Large intestine (tissue), 3 donors: Measurements from ENCODE around the gene ZNF169. TPM values are rescaled to one million over a fixed set of nuclear protein-coding genes. Genes with fewer than 3 reads are reported as not detected.
A peak's percentile ranks its signal among the peaks of the same experiment; 100 is the strongest.
"Not testable (repeated sequence)": the region's sequence is repeated elsewhere in the genome, so short reads cannot be mapped to it uniquely, and the experiment has no call there.

ENCODE experiments used
- DNase-seq, 2 donors: peaks; one replicate each; pipeline versions ENCODE4 v3.0.0 to v3.0.0-alpha.2; 2013
- H3K27ac ChIP-seq: one replicate; pipeline ENCODE4 v1.5.1; 2013; ENCODE audit warnings: low read length
- H3K27me3 ChIP-seq: 2 replicates; pipeline ENCODE4 v1.6.1; 2013; ENCODE audit warnings: low read length; ENCODE audit not compliant: control insufficient read depth, insufficient read depth
- H3K36me3 ChIP-seq: 2 replicates; pipeline ENCODE4 v1.6.1; 2013; ENCODE audit warnings: low read length; ENCODE audit not compliant: control insufficient read depth, insufficient read depth
- H3K4me1 ChIP-seq: one replicate; pipeline ENCODE4 v1.6.1; 2013; ENCODE audit warnings: low read length; ENCODE audit not compliant: control insufficient read depth, insufficient read depth
- H3K4me3 ChIP-seq: one replicate; pipeline ENCODE4 v1.5.1; 2013; ENCODE audit warnings: low read length
- H3K9me3 ChIP-seq: one replicate; pipeline ENCODE4 v1.6.1; 2013; ENCODE audit warnings: mild to moderate bottlenecking, low read depth, low read length, moderate library complexity; ENCODE audit not compliant: control insufficient read depth
- WGBS: methylation state at CpG from one replicate; pipeline ENCODE4 v1.1.5; 2013; ENCODE audit warnings: low lambda C conversion rate; ENCODE audit not compliant: insufficient coverage; 5-methylcytosine and 5-hydroxymethylcytosine counted together
- polyA plus RNA-seq: library from polyadenylated mRNA; unstranded; fragments of 120-200 nt; gene quantifications from one replicate; pipeline ENCODE4 v1.2.1, GENCODE V29; 2013

The ZNF169 gene
- polyA plus RNA-seq, 1 donor, result 7.9 TPM

GRCh38 chr9:94286116-94286515 is 27.0 kb downstream of the ZNF169 start:
- no peak overlapping the region for H3K4me3 ChIP-seq
- no peaks in the 10 kb centered on the region for H3K27me3 ChIP-seq
- no peak for DNase-seq
- no CpG with 5 or more reads among the region's 3 CpGs for WGBS
- no peaks in the 10 kb centered on the region for H3K9me3 ChIP-seq
- no peaks in the 10 kb centered on the region for H3K4me1 ChIP-seq
- peaks cover 2% of the 10 kb centered on the region for H3K36me3 ChIP-seq
- no peak overlapping the region for H3K27ac ChIP-seq

GRCh38 chr9:94287877-94288513 is 28.9 kb downstream of the ZNF169 start:
- no peak overlapping the region for H3K4me3 ChIP-seq
- no peaks in the 10 kb centered on the region for H3K27me3 ChIP-seq
- H3K9me3 ChIP-seq, result no peaks in the 10 kb centered on the region
- no peak for DNase-seq
- peaks cover 9% of the 10 kb centered on the region for H3K36me3 ChIP-seq
- WGBS, result 80% methylated on average over 1 of the region's 7 CpGs
- H3K27ac ChIP-seq, result no peak overlapping the region
- H3K4me1 ChIP-seq, result no peaks in the 10 kb centered on the region

GRCh38 chr9:94289691-94290090 is 30.6 kb downstream of the ZNF169 start:
- H3K4me1 ChIP-seq, result no peaks in the 10 kb centered on the region
- H3K4me3 ChIP-seq, result no peak overlapping the region
- no peak overlapping the region for H3K27ac ChIP-seq
- H3K36me3 ChIP-seq, result peaks cover 8% of the 10 kb centered on the region
- H3K27me3 ChIP-seq, result no peaks in the 10 kb centered on the region
- WGBS, result no CpG with 5 or more reads among the region's 2 CpGs
- H3K9me3 ChIP-seq, result no peaks in the 10 kb centered on the region
- no peak for DNase-seq

- Histone ChIP-seq H3K4me3 (no peak overlapping the region), H3K4me1 (no peaks in the 10 kb centered on the region), H3K36me3 (no peaks in the 10 kb centered on the region), H3K27ac (no peak overlapping the region), H3K27me3 (no peaks in the 10 kb centered on the region), H3K9me3 (no peaks in the 10 kb centered on the region)
- 100% methylated on average over 1 of the region's 9 CpGs for WGBS
- no peak for DNase-seq
These were observed 40.0 kb downstream of the ZNF169 start for GRCh38 chr9:94298949-94299599.

GRCh38 chr9:94300470-94301301 is 41.6 kb downstream of the ZNF169 start:
- no CpG with 5 or more reads among the region's 20 CpGs for WGBS

GRCh38 chr9:94301583-94301982 is 42.5 kb downstream of the ZNF169 start:
- Histone ChIP-seq H3K4me3 (no peak overlapping the region), H3K27me3 (no peaks in the 10 kb centered on the region), H3K9me3 (no peaks in the 10 kb centered on the region), H3K27ac (no peak overlapping the region), H3K4me1 (no peaks in the 10 kb centered on the region), H3K36me3 (no peaks in the 10 kb centered on the region)
- WGBS, result no CpG with 5 or more reads among the region's 5 CpGs
- no peak for DNase-seq

More at GRCh38 chr9:94300470-94301301, 41.6 kb downstream of the ZNF169 start:
- H3K36me3 ChIP-seq, result no peaks in the 10 kb centered on the region
- H3K27me3 ChIP-seq, result no peaks in the 10 kb centered on the region
- peak; percentile 10 to 34 for DNase-seq
- H3K9me3 ChIP-seq, result no peaks in the 10 kb centered on the region
- H3K4me3 ChIP-seq, result no peak overlapping the region
- no peaks in the 10 kb centered on the region for H3K4me1 ChIP-seq
- H3K27ac ChIP-seq, result no peak overlapping the region

- Histone ChIP-seq H3K4me1 (no peaks in the 10 kb centered on the region), H3K9me3 (no peaks in the 10 kb centered on the region), H3K36me3 (no peaks in the 10 kb centered on the region), H3K27ac (no peak overlapping the region), H3K27me3 (no peaks in the 10 kb centered on the region), H3K4me3 (no peak overlapping the region)
- no peak for DNase-seq
- WGBS, result 96% methylated on average over 4 of the region's 4 CpGs
These were observed 43.3 kb downstream of the ZNF169 start for GRCh38 chr9:94302426-94302825.

GRCh38 chr9:94303321-94303720 is 44.2 kb downstream of the ZNF169 start:
- DNase-seq, result no peak
- Histone ChIP-seq H3K9me3 (no peaks in the 10 kb centered on the region), H3K27ac (no peak overlapping the region), H3K36me3 (no peaks in the 10 kb centered on the region), H3K4me1 (no peaks in the 10 kb centered on the region), H3K27me3 (no peaks in the 10 kb centered on the region), H3K4me3 (no peak overlapping the region)

GRCh38 chr9:94315034-94315984 is 56.2 kb downstream of the ZNF169 start:
- H3K27me3 ChIP-seq, H3K27ac ChIP-seq, H3K9me3 ChIP-seq, H3K36me3 ChIP-seq, H3K4me1 ChIP-seq, H3K4me3 ChIP-seq, DNase-seq: not testable (repeated sequence)
- WGBS, result no CpG with 5 or more reads among the region's 15 CpGs

- not testable (repeated sequence) for H3K36me3 ChIP-seq, DNase-seq, H3K4me3 ChIP-seq, H3K27me3 ChIP-seq, H3K27ac ChIP-seq, H3K4me1 ChIP-seq, H3K9me3 ChIP-seq
- no CpG with 5 or more reads among the region's 5 CpGs for WGBS
These were observed 57.1 kb downstream of the ZNF169 start for GRCh38 chr9:94316236-94316635.
